NCI-H2029 treated with DMSO at 0.1 percent for 48 hours (cell line): ENCODE data around the gene NDRG3.
A peak's percentile ranks its signal among the peaks of the same experiment; 100 is the strongest.
"Not testable (repeated sequence)": the region's sequence is repeated elsewhere in the genome, so short reads cannot be mapped to it uniquely, and the experiment has no call there.

Experiments
- DNase-seq: peaks from one replicate; lab custom pipeline; 2025; lab: John Stamatoyannopoulos, UW

Gene NDRG3

GRCh38 chr20:36687850-36688249 is 58.0 kb downstream of the NDRG3 start:
- no peak for DNase-seq

- DNase-seq, result no peak
Measured at GRCh38 chr20:36686944-36687343, 58.9 kb downstream of the NDRG3 start.

- no peak for DNase-seq
Measured at GRCh38 chr20:36686504-36686903, 59.4 kb downstream of the NDRG3 start.

- no peak for DNase-seq
Measured at GRCh38 chr20:36684747-36685146, 61.1 kb downstream of the NDRG3 start.

- DNase-seq, result no peak
Measured at GRCh38 chr20:36682311-36682710, 63.6 kb downstream of the NDRG3 start.

- DNase-seq, result peak; percentile 62
Measured at GRCh38 chr20:36677422-36677771, 68.5 kb downstream of the NDRG3 start.

GRCh38 chr20:36676701-36677421 is 69.0 kb downstream of the NDRG3 start:
- no peak for DNase-seq

GRCh38 chr20:36675545-36675944 is 70.3 kb downstream of the NDRG3 start:
- DNase-seq, result not testable (repeated sequence)

- DNase-seq, result no peak
Measured at GRCh38 chr20:36672991-36673390, 72.9 kb downstream of the NDRG3 start.

- DNase-seq, result no peak
Measured at GRCh38 chr20:36670665-36671357, 75.1 kb downstream of the NDRG3 start.

GRCh38 chr20:36666181-36666740 is 79.6 kb downstream of the NDRG3 start:
- DNase-seq, result no peak

- DNase-seq, result no peak
Measured at GRCh38 chr20:36663031-36663430, 82.9 kb downstream of the NDRG3 start.

GRCh38 chr20:36658300-36658699 is 87.6 kb downstream of the NDRG3 start:
- no peak for DNase-seq

- no peak for DNase-seq
Measured at GRCh38 chr20:36656733-36657132, 89.2 kb downstream of the NDRG3 start.

- DNase-seq, result no peak
Measured at GRCh38 chr20:36655004-36655403, 90.9 kb downstream of the NDRG3 start.

GRCh38 chr20:36654506-36654905 is 91.4 kb downstream of the NDRG3 start:
- DNase-seq, result no peak

GRCh38 chr20:36653456-36653855 is 92.4 kb downstream of the NDRG3 start:
- no peak for DNase-seq

GRCh38 chr20:36647196-36648121 is 98.4 kb downstream of the NDRG3 start:
- no peak for DNase-seq

- DNase-seq, result no peak
Measured at GRCh38 chr20:36646678-36647077, 99.2 kb downstream of the NDRG3 start.

- DNase-seq, result no peak
Measured at GRCh38 chr20:36645998-36646397, 99.9 kb downstream of the NDRG3 start, which contains the start of gene SLA2. Gene SLA2 (minus strand): TSS chr20:36646196. CDS start chr20:36641335, 4,861 bp downstream.

- no peak for DNase-seq
Measured at GRCh38 chr20:36645353-36645752, 100.5 kb downstream of the NDRG3 start.

GRCh38 chr20:36644706-36645095 is 101.2 kb downstream of the NDRG3 start:
- no peak for DNase-seq
